NCI-H460 (cell line): ENCODE results near the gene PASD1. TPM values are rescaled to one million over a fixed set of nuclear protein-coding genes. Genes with fewer than 3 reads are reported as not detected.

Experiments
- DNase-seq: peaks from one replicate; pipeline ENCODE4 v3.0.0-alpha.2; 2016; ENCODE audit warnings: low read depth; ENCODE audit errors: extremely low read depth
- total RNA-seq: library from RNA; depleted of rRNA; stranded (reverse); fragments of >200 nt; shearing (Covaris generic); gene quantifications from 2 replicates; pipeline ENCODE4 v1.2.3, GENCODE V29; 2014

The PASD1 gene
- total RNA-seq, 1 experiment from 2014 or later, result not detected

- DNase-seq, result no peak
These were observed 136.3 kb downstream of the PASD1 start for GRCh38 chrX:151699746-151700145.

GRCh38 chrX:151700581-151700980 is 137.1 kb downstream of the PASD1 start:
- no peak for DNase-seq

- DNase-seq, result no peak
These were observed 137.6 kb downstream of the PASD1 start for GRCh38 chrX:151701071-151701470.

GRCh38 chrX:151701531-151701930 is 138.1 kb downstream of the PASD1 start:
- no peak for DNase-seq

GRCh38 chrX:151702026-151702714 is 138.7 kb downstream of the PASD1 start:
- no peak for DNase-seq

GRCh38 chrX:151702741-151703340 is 139.4 kb downstream of the PASD1 start:
- DNase-seq, result no peak

GRCh38 chrX:151703487-151703886 is 140.0 kb downstream of the PASD1 start:
- no peak for DNase-seq

- DNase-seq, result no peak
These were observed 140.7 kb downstream of the PASD1 start for GRCh38 chrX:151704041-151704663.

- no peak for DNase-seq
These were observed 145.3 kb downstream of the PASD1 start for GRCh38 chrX:151708821-151709220.

- no peak for DNase-seq
These were observed 147.0 kb downstream of the PASD1 start for GRCh38 chrX:151710457-151710856.

GRCh38 chrX:151711154-151711553 is 147.7 kb downstream of the PASD1 start:
- no peak for DNase-seq

GRCh38 chrX:151711787-151712186 is 148.3 kb downstream of the PASD1 start:
- DNase-seq, result no peak

- DNase-seq, result no peak
These were observed 148.8 kb downstream of the PASD1 start for GRCh38 chrX:151712253-151712652.

GRCh38 chrX:151713849-151714248 is 150.4 kb downstream of the PASD1 start:
- peak; percentile 19 for DNase-seq

- DNase-seq, result no peak
These were observed 150.9 kb downstream of the PASD1 start for GRCh38 chrX:151714362-151714761.

GRCh38 chrX:151715752-151716151 is 152.3 kb downstream of the PASD1 start, which contains the start of gene FATE1:
Gene FATE1, plus strand, starts transcription at chrX:151716035. Its CDS starts 85 bp downstream, at chrX:151716120.
- no peak for DNase-seq

- DNase-seq, result no peak
These were observed 158.9 kb downstream of the PASD1 start for GRCh38 chrX:151722241-151722846.

GRCh38 chrX:151723156-151723760 is 159.8 kb downstream of the PASD1 start:
- no peak for DNase-seq

GRCh38 chrX:151724563-151725337 is 161.3 kb downstream of the PASD1 start:
- no peak for DNase-seq

GRCh38 chrX:151725338-151725614 is 161.8 kb downstream of the PASD1 start:
- DNase-seq, result no peak
